Neuron (in vitro differentiated cells): ENCODE results near the gene BRD2.

ENCODE experiments used
- H2AFZ ChIP-seq: one replicate; pipeline ENCODE4 v1.6.1; 2013; ENCODE audit warnings: low read depth, mild to moderate bottlenecking, inconsistent platforms, low read length, moderate library complexity
- H3K27me3 ChIP-seq: one replicate; pipeline ENCODE4 v1.6.1; 2013; ENCODE audit warnings: low read length; ENCODE audit not compliant: insufficient read depth
- H3K36me3 ChIP-seq: one replicate; pipeline ENCODE4 v1.6.1; 2013; ENCODE audit warnings: low read length; ENCODE audit not compliant: insufficient read depth
- H3K4me1 ChIP-seq: one replicate; pipeline ENCODE4 v1.6.1; 2013; ENCODE audit warnings: low read length; ENCODE audit not compliant: insufficient read depth
- H3K4me3 ChIP-seq: 2 replicates; pipeline ENCODE4 v1.5.1; 2013; ENCODE audit warnings: mild to moderate bottlenecking, low read length, moderate library complexity
- H3K9me3 ChIP-seq: one replicate; pipeline ENCODE4 v1.6.1; 2013; ENCODE audit warnings: low read length

BRD2 gene

DNA sequence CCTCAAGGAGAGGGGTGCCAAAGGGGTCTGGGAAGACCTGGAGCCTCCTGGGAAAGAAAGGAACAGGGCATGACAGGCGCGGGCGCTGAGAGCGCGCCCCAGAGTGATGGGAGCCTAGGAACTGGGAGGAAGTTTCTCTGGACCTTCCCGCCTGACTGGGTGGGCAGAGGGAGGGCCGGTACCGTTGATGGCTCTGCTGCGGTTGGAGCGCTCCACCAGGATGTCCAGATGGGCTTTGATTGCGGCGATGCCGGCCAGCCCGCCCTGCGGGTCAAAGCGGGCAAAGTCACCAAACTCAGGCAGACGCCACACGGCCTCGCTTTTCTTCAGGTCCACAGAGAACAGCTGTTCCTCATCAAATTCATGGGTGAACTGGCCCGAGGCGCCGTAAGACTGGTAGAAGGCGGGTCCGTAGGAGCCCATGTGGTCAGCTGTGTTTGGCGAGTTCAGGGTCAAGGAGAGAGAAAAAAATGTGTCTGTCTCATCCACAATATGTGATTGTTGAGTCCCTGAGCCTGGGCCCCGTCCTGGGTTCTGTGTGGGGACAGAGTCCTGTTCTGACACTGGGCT, 39.5 kb downstream of the BRD2 start:
- H2AFZ ChIP-seq: no peak overlapping the region
- no peaks in the 10 kb centered on the region for H3K36me3 ChIP-seq
- H3K27me3 ChIP-seq: peaks cover 22% of the 10 kb centered on the region
- no peak overlapping the region for H3K4me3 ChIP-seq
- no peaks in the 10 kb centered on the region for H3K4me1 ChIP-seq
- H3K9me3 ChIP-seq: no peaks in the 10 kb centered on the region

DNA sequence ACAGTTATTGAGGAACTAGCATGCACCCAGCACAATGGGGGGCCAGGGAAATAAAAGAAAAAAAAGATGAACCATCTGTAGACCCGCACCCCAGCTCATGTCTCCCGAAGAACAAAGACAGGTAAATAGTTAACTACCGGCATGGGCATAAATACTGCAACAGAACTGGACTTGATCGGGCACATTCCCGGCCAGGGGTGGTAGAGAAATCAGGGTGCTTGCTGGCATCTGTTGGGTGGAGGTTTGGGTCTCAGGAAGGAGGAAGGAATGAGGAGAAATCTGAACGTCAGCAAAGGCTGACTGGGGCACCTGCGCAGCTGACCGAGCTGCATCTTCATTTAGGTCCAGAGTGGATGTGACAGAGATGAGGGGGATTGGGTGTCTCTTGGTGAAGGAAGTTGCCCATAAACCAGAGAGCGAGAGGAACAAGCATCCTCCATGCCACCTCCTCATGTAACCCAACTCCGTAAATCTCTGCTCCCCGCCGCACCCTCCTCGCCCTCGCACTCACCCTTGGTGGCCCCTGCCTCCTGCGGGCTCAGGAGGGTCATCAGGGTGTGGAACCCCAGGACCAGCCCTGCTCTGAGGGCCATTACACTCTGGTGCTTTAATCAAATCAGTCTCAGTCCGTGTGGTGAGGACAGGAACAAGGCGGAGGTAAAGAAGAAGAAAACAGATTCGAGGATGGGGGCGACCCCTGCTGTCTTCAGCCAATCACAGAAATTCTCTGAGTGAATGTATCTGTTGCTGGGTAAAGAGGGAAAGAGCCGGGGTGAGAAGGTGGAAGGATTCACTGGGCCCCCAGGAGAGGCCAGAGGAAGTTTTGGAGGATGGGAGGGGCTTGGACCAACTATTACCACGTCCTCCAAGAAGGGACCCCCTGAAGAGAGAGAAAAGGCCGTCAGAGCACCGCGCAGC, 40.8 kb downstream of the BRD2 start, which contains the start of gene HLA-DOA:
TSS of gene HLA-DOA (minus strand) at position 648 of the 918 bp plus-strand sequence.
- H3K9me3 ChIP-seq: no peaks in the 10 kb centered on the region
- no peaks in the 10 kb centered on the region for H3K4me1 ChIP-seq
- no peak within 1 kb of the TSS for H3K4me3 ChIP-seq
- no peaks in the 10 kb centered on the region for H3K36me3 ChIP-seq
- H3K27me3 ChIP-seq: peaks cover 14% of the 10 kb centered on the region
- no peak within 1 kb of the TSS for H2AFZ ChIP-seq

GRCh38 chr6:33010356-33010755, 42.0 kb downstream of the BRD2 start:
- Histone ChIP-seq H3K9me3 (no peaks in the 10 kb centered on the region), H3K4me3 (no peak overlapping the region)

GRCh38 chr6:33013608-33014007, 45.2 kb downstream of the BRD2 start:
- Histone ChIP-seq H3K4me1 (no peaks in the 10 kb centered on the region), H3K27me3 (peaks cover 33% of the 10 kb centered on the region), H3K9me3 (no peaks in the 10 kb centered on the region), H3K4me3 (no peak overlapping the region), H2AFZ (no peak overlapping the region), H3K36me3 (no peaks in the 10 kb centered on the region)

More at GRCh38 chr6:33010356-33010755, 42.0 kb downstream of the BRD2 start:
- H3K36me3 ChIP-seq: no peaks in the 10 kb centered on the region
- no peaks in the 10 kb centered on the region for H3K4me1 ChIP-seq
- H2AFZ ChIP-seq: no peak overlapping the region
- peaks cover 12% of the 10 kb centered on the region for H3K27me3 ChIP-seq

DNA sequence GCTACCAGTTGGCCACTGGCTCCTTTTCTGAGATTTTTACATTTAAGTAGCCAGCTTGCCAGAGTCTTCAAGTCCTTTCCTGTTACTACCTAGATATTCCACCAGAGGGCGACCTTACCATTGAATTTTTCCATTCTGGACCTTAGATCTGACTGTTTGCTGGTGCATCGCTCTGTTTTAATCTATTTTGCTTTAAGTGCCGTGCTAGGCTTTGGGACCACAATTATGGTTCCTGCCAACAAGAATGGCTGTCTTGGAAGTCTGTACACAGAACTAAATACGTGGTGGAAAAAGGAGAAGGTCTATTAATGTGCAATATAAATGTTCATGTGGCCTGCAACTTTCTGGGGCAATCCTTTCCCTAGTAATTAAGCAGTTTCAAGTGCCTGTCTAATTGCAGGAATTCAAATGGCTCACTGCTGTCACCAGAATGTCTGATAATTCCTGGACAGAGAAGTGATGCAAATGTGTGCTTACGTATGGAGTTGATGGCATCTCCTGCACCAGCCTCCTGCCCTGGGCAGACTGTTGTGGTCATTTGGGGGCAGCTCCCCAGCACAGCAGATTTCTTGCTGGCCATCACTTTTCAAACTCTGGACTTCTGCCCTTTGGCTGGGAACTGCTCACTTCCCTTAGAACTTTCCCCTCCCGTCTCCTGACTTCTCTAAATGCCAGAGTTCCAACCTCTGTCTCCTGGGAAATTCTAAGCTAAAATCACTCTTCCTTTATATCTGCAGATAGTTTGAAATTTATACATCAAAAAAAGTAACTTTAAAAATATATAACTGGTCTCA, 46.6 kb downstream of the BRD2 start:
- Histone ChIP-seq H3K36me3 (no peaks in the 10 kb centered on the region), H2AFZ (no peak overlapping the region), H3K27me3 (peaks cover 45% of the 10 kb centered on the region), H3K4me1 (no peaks in the 10 kb centered on the region), H3K9me3 (no peaks in the 10 kb centered on the region), H3K4me3 (no peak overlapping the region)

DNA sequence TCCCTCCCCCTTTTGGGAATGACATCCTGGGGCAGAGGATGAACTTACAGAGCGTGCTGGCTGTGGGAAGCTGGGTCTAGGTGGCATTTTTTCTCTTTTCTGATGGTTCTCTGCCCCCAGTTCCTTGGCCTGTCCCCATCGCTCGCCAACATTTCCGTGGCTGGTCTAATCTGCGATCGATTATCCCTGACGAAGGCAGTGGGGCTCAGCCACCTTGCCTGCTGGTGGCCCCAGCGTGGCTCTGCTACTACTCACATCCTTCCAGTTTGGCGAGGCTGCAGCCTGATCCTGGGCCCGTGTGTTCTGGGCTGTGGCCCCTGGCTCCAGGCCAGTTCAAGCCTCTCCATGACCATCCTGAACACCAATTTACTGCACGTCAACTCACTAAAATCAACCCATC, 47.4 kb downstream of the BRD2 start:
- peaks cover 47% of the 10 kb centered on the region for H3K27me3 ChIP-seq
- H3K4me1 ChIP-seq: no peaks in the 10 kb centered on the region
- no peak overlapping the region for H2AFZ ChIP-seq
- no peak overlapping the region for H3K4me3 ChIP-seq
- no peaks in the 10 kb centered on the region for H3K36me3 ChIP-seq
- H3K9me3 ChIP-seq: no peaks in the 10 kb centered on the region

GRCh38 chr6:33017018-33017417, 48.6 kb downstream of the BRD2 start:
- H3K36me3 ChIP-seq: no peaks in the 10 kb centered on the region
- H3K9me3 ChIP-seq: no peaks in the 10 kb centered on the region
- no peak overlapping the region for H2AFZ ChIP-seq
- no peak overlapping the region for H3K4me3 ChIP-seq
- H3K4me1 ChIP-seq: no peaks in the 10 kb centered on the region
- peaks cover 40% of the 10 kb centered on the region for H3K27me3 ChIP-seq

DNA sequence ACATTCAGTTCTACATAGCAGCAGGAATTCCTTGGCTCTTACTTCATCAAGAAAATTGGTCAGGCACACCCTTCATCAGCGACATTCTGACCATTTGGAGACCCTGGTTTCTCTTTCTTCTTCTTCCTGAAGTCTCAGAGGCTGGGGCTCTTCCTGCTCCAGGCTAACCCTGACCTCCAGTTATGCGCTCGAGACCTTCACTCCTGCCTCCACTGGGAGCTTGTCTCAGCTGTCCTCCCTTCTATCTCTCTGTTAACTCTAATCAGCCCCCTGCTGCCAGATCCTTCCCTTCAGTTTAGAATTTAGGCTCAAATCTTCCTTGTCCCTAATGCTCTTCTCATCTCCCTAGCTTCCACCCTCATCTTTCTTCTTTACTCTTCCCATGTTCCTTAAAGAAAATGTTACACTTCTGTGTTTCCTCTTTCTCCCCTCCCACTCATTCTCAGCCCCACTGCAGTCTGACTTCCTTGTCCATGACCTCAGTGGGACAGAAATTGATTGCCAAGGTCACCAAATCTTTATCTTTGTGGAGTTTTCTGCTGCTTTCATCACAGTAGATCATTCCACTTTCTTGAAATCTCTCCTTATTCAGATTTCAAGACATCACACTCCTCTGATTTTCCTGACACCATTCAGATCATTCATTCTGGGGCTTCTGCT, 49.4 kb downstream of the BRD2 start:
- no peaks in the 10 kb centered on the region for H3K4me1 ChIP-seq
- H3K4me3 ChIP-seq: no peak overlapping the region
- no peaks in the 10 kb centered on the region for H3K9me3 ChIP-seq
- peaks cover 39% of the 10 kb centered on the region for H3K27me3 ChIP-seq
- no peak overlapping the region for H2AFZ ChIP-seq
- no peaks in the 10 kb centered on the region for H3K36me3 ChIP-seq

DNA sequence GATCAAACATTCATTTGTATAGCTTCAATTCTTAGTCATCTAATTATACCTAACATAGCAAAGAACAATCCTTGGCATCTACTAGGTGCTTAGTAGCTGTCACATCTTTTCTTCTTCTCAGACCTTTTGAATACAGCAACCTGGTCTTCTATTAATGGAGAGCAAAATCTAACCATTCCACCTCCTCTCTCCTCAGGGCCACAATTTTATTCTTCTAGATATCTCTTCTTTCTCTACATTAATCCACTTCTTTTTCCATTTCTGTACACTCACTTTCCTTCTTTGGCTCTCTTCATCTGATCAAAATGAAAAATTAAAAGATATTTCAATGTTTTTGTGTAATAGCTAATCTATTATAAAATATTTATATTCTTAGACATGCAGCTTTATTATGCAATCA, 50.0 kb downstream of the BRD2 start:
- H2AFZ ChIP-seq: no peak overlapping the region
- H3K27me3 ChIP-seq: peaks cover 39% of the 10 kb centered on the region
- H3K4me3 ChIP-seq: no peak overlapping the region
- no peaks in the 10 kb centered on the region for H3K4me1 ChIP-seq
- H3K9me3 ChIP-seq: no peaks in the 10 kb centered on the region
- H3K36me3 ChIP-seq: no peaks in the 10 kb centered on the region

DNA sequence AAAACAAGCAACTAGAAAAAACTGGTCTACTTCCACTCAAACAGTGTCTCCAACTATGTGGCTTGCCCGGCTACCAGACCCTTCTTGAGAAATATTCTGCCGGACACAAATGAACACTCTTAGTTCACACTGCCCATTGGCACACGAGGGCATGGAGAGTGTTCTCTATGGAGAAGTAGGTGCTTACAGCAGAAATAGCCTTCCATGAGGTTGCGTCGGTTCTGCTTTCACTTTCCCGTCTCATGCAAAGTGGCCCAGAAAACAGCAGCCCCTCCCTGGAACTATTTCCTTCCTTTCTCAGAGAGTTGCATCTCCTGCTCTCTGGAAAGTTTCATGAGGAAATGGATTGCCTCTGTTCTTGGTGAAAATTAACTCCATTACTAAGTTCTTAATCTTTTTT, 50.5 kb downstream of the BRD2 start:
- H3K4me3 ChIP-seq: no peak overlapping the region
- H3K4me1 ChIP-seq: no peaks in the 10 kb centered on the region
- no peaks in the 10 kb centered on the region for H3K36me3 ChIP-seq
- peaks cover 39% of the 10 kb centered on the region for H3K27me3 ChIP-seq
- H2AFZ ChIP-seq: no peak overlapping the region
- no peaks in the 10 kb centered on the region for H3K9me3 ChIP-seq

DNA sequence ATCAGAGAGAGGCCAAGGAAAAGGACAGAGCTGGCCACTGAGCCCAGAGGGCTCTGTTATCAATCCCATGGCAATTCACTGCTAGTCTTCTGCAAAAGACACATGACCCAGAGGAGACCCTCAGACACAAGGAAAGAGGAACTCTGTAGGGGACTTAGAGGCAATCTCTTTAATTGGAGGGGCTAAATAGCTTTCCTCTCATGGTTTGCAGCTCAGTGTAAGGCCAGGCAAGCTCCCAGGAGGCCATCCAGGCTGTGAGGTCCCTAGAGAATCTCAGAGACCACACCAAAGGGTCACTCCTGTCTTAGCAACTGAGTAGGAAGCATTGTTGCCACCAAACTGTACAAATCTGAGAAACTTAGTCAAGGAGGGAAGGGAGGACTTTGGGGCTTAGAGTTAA, 51.0 kb downstream of the BRD2 start:
- Histone ChIP-seq H2AFZ (no peak overlapping the region), H3K27me3 (peaks cover 39% of the 10 kb centered on the region), H3K4me1 (no peaks in the 10 kb centered on the region), H3K4me3 (no peak overlapping the region), H3K9me3 (no peaks in the 10 kb centered on the region), H3K36me3 (no peaks in the 10 kb centered on the region)

- Histone ChIP-seq H3K27me3 (peaks cover 35% of the 10 kb centered on the region), H3K4me3 (no peak overlapping the region), H3K36me3 (no peaks in the 10 kb centered on the region), H3K9me3 (no peaks in the 10 kb centered on the region), H3K4me1 (no peaks in the 10 kb centered on the region), H2AFZ (no peak overlapping the region)
Measured at GRCh38 chr6:33021917-33022316, 53.5 kb downstream of the BRD2 start.
